Measurements from ENCODE around the gene MFGE8.
"Not testable (repeated sequence)": the region's sequence is repeated elsewhere in the genome, so short reads cannot be mapped to it uniquely, and the experiment has no call there.

Gene MFGE8

GRCh38 chr15:88949734-88950400, 36.7 kb upstream of the MFGE8 start:
- TF ChIP-seq CTCF (IDR thresholded peaks at IDR 0.05; ENCODE audit: low read depth, low read length): no peak
- no peak for DNase-seq (ENCODE audit: extremely low read depth, low read depth)

- no peak for DNase-seq (ENCODE audit: extremely low read depth, low read depth)
- TF ChIP-seq CTCF (IDR thresholded peaks at IDR 0.05; ENCODE audit: low read depth, low read length): no peak
Measured at GRCh38 chr15:88940110-88940675, 27.0 kb upstream of the MFGE8 start.

GRCh38 chr15:88939486-88939806, 26.3 kb upstream of the MFGE8 start:
- no peak for TF ChIP-seq CTCF (IDR thresholded peaks at IDR 0.05; ENCODE audit: low read depth, low read length)
- DNase-seq (ENCODE audit: extremely low read depth, low read depth): no peak

GRCh38 chr15:88938802-88939485, 25.8 kb upstream of the MFGE8 start:
- TF ChIP-seq CTCF (IDR thresholded peaks at IDR 0.05; ENCODE audit: low read depth, low read length): no peak
- DNase-seq (ENCODE audit: extremely low read depth, low read depth): no peak

GRCh38 chr15:88934449-88934848, 21.3 kb upstream of the MFGE8 start:
- not testable (repeated sequence) for DNase-seq (ENCODE audit: extremely low read depth, low read depth)

GRCh38 chr15:88932875-88933330, 19.7 kb upstream of the MFGE8 start:
- TF ChIP-seq CTCF (IDR thresholded peaks at IDR 0.05; ENCODE audit: low read depth, low read length): no peak
- no peak for DNase-seq (ENCODE audit: extremely low read depth, low read depth)

- no peak for TF ChIP-seq CTCF (IDR thresholded peaks at IDR 0.05; ENCODE audit: low read depth, low read length)
- DNase-seq (ENCODE audit: extremely low read depth, low read depth): no peak
Measured at GRCh38 chr15:88932271-88932874, 19.2 kb upstream of the MFGE8 start.

Measured in AG09319 (cell line).